NK-92 (cell line): Measurements from ENCODE around the gene MNT.
A peak's percentile ranks its signal among the peaks of the same experiment; 100 is the strongest.

Experiments
- DNase-seq: peaks from one replicate; lab custom pipeline; 2025; ENCODE audit not compliant: unreplicated experiment; lab: John Stamatoyannopoulos, UW

Gene MNT

DNA sequence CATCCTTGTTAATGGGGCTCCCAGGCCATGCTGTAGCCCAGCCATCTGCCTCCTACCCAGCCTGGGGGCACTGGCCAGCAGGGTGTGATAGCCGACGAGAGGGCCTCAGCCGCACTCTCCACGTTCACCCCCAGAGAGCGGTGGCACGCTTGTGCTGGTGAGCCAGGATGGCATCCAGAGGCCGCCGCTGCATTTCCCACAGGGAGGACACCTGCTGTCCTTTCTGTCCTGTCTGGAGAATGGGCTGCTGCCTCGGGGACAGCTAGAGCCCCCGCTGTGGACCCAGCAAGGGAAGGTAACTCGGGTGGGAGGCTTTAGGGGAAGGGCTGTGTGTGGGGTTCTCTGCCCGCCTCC lies 36.1 kb downstream of the MNT start:
- DNase-seq, result no peak

DNA sequence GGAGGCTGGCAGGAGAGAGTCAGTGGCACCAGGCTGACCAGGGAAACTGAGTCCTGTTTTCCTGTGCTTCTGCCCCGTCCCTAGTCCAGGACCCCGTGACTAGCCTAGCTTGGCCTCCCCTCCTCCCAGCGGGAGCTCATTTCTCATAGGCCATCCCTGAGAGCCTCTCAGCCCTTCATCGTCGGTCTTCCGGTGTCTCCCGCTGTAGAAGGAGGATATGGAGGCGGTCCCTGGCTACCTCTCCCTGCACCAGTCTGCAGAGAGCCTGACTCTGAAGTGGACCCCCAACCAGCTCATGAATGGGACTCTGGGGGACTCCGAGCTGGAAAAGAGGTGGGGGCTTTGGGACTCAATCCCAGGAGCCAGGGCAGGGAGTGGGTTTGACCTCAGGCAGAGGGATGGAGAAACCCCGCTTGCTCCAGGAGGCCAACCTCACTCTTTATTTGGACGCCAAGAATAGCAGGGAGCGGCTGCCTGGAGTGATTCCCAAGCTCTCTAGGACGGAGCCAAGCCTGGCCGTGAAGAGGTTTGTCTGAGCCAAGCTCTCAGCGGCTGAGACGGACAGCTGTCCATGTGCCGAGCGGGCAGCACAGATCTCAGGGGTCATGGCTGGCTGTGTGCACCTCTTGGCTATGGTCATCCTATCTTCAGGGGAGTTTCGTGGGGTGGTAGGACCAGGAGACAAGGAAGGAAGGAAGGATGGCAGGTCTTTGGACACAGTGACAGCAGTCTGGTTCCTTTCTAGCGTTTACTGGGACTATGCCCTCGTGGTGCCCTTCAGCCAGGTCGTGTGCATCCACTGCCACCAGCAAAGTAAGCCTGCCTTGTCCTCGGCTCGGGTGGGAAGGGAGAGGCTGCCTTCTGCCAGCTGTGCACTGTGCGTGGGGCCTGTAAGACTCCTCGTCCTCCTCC lies 36.8 kb downstream of the MNT start:
- no peak for DNase-seq

DNA sequence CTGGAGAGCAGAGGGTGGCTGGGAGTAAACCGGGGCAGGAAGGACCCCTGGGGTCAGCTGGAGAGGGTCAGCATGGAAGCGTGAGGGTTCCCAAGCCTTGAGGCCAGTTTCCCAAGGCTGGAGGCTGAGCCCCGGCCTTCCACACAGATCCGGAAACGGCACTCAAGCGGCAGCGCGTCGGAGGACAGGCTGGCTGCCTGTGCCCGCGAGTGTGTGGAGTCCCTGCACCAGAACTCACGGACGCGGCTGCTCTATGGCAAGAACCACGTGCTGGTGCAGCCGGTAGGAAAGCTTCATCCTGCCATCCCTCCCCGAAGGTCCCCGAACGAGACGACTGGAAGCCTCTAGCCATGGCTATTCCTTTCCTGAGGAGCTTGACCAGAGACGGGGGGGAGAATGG lies 37.5 kb downstream of the MNT start:
- no peak for DNase-seq

DNA sequence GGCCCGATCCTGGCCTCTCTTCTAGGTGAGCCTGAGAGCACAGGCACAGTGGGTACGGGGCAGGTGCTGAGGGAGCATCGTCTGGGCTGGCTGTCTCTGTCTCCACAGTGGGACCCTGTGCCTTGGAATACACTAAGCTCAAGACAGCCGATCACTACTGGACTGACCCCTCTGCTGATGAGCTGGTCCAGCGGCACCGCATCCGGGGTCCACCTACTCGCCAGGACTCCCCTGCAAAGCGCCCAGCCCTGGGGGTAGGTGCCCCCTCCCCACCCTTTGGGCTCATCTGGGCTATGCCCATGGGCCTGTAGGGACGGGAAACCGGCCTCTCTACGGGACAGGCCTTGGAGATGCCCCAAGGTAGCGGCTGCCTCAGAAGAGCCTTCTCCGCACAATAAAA lies 38.0 kb downstream of the MNT start:
- DNase-seq, result no peak

DNA sequence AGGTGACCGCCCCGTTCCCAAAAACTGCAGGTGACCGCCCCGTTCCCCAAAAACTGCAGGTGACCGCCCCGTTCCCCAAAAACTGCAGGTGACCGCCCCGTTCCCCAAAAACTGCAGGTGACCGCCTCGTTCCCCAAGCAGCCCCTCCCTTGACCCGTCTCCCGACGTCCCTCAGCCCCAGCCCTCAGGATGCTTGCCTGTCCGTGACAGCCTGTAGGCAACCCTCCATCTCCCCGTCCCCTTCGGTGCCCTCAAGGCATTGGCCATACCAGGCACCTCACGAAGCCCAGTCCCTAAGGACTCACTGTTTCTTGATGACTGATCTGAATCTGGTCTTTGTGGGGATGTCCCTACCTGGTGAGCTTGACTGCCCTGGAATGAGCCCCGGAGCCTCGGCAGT lies 38.4 kb downstream of the MNT start:
- DNase-seq, result no peak

DNA sequence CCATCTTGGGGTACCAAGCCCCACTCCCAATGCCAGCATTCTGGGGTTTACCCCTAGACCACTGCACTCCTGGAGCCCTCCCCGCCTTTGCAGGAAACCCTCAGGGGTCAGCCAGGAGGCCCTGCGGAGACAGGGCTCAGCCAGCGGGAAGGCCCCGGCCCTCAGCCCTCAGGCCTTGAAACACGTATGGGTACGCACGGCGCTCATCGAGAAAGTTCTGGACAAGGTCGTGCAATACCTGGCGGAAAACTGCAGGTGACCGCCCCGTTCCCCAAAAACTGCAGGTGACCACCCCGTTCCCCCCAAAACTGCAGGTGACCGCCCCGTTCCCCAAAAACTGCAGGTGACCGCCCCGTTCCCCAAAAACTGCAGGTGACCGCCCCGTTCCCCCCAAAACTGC lies 38.8 kb downstream of the MNT start:
- no peak for DNase-seq

DNA sequence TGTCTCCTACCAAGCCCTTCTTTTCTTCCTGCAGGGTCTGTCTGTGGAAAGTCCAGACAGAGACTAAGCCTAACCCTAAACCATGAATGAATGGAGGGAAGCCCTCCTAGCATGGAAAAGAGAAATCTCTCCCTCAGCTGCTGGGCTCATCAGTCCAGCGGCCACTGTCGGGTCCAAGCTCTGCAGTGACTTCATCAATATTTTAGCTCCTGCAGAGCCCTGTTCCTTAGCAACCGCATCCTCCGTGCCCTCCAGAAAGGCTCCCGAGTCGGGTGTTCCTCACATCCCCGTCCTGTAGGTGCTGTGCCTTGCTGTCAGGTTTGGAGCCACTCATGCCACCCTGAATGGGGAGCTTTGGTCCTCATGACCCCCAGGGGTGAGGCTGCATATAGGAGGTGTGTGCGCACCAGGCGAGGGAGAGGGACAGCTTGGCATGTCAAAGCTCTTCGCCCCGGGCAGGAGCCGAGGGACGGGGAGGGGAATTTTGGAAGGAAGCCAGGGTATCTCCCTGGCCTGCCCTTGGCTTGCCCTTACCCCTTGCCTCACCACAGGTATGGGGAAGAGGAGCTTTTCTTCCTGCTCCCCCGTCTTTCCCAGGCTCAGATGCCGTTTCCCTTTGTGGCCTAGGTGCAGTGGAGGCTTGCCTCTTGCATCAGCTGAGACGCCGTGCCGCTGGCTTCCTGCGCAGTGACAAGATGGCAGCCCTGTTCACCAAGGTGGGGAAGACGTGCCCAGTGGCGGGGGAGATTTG lies 39.7 kb downstream of the MNT start:
- DNase-seq, result no peak

DNA sequence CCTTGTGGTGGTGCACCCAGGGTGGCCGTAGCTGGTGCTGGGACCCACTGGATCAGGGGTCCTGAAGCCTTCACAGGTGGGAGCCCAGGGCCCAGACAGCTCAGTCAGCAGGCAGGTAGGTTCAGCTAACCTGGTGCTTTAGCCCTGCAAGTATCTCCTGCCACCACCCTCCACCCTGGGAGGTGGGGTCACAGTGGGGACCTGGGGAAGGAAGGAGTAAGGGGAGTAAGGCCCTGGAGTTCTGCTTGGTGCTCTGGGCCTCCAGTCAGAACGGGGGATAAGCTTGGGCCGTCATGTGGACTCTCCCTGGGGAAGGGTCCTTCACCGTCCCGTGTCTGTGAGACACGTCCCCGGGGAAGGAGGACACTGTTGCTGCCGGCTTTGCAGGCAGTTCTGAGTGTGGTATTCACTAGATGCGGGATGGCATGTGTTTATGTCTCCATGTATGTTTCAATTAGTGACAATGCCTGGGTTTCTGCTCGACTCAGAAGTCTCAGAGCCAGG lies 42.9 kb downstream of the MNT start:
- DNase-seq, result no peak

DNA sequence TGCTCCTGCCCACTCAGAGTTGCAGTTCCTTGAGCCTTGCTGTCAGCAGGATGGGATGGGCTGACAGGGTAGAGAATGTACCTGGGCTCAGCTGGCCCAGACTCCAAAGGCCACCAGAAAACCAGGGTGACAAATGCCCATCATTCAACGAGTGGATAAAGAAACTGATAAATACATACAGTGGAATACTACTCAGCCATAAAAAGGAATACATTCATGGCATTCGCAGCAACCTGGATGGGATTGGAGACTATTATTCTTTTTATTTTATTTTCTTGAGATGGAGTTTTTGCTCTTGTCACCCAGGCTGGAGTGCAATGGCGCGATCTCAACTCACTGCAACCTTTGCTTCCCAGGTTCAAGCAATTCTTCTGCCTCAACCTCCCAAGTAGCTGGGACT lies 43.6 kb downstream of the MNT start:
- no peak for DNase-seq

DNA sequence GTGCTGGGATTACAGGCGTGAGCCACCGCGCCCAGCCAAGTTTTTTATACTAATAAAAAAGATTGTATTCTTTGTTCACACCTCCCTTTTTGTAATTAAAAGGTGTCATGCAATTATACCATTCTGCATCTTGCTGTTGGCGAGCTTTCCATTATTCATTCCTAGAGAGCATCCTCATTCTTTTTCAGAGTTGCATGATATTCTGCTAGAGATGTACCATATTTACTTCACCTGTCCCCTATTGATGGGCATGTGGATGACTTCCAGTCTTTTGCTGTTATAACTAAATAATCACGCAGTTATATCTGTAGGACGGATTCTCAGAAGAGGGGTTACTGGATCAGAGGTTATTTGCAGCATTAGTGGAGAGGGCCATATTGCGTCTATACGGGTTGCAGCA lies 46.5 kb downstream of the MNT start:
- DNase-seq, result no peak

DNA sequence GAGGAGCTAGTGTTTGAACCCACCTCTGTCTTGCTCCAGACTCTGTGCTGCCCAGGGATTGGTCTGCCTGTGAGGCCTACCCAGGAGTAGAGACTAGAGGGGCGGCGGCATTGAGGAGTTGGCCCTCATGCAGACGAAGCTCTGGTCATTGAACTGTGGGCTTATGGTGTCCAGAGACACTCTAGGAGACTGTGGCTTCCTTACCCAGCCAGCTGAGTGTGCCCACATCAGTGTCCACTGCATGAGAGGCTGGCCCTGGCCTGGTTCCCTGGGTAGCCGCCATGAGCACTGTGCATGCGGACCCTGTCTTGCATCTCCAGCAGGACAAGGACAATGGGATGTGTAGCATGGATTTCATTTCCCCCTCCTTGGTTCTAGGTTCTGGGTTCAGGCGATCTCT lies 49.6 kb downstream of the MNT start:
- DNase-seq, result no peak

DNA sequence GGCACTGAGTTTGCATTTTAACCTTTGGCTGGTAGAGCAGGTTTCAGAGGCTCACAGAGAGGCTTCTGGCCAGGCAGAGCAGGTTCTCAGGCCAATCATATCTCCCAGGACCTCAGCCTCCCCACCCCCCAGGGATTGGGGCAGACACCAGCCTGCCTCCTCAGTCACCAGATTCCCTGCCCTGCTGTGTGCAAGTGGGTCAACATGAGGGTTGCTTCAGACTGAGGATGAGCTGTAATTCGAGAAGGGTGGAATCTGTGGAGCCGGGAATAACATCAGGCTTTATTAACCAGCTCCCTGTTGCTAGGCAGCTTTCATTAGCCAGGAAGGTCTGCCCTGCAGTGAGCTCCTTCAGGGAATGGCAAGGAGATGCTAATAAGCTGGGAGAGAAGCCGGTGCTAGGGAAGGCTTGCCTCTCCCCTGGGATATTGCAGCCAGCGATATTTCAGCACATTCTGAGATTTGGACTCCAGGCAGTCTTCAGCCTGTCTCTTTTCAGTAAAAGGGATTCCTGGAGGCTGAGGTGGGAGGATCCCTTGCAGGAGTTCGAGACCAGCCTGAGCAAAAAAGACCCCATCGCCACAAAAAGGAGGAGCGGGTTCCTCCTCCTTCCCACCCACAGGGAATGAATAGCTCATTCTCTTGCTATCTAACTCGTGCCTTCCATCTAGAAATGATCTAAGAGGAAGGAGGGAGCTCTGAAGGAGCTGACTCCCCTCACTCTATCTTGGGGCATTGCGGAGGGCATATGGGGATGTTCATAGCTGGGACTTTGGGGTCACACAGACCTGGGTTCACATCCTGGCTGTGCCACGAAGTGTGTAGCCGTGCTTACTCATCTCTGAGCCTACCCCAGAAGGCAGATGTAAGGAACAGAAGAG lies 52.8 kb downstream of the MNT start:
- DNase-seq, result no peak

DNA sequence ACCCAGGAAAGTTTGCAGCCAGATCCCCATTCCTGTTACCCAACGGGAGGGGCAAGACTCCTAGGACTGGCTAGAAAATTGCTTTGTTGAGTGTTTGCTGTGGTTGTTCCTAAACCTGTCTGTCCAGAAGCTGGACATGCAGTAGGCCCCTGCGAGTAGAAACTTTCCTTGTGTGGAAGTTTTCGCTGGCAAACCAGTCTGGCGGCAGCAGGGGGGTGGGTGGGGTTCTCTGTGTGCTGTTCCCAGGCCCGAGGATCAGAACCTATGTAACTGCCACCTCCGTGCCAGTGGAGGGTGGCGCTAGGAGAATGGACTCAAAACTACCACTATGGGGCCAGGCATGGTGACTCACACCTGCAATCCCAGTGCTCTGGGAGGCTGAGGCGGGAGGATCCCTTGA lies 54.4 kb downstream of the MNT start:
- DNase-seq, result no peak

DNA sequence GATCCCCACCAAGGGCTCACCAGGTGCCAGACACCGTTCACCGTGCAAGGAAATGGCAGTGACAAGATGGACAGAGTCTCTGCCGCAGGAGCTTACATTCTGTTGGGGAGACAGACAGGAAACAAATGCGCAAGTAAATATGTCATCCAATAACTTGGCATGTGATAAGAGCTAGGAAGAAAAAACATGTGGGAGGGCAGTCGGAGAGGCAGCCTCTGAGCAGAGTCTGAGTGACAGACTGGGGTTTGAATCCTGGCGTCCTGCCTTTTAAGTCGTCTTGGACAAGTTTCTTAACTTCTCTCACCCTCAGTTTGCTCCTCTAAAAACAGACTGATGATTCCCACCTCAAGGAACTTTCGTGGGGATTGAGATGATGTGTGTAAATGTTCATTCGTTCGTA lies 56.3 kb downstream of the MNT start:
- DNase-seq, result no peak

DNA sequence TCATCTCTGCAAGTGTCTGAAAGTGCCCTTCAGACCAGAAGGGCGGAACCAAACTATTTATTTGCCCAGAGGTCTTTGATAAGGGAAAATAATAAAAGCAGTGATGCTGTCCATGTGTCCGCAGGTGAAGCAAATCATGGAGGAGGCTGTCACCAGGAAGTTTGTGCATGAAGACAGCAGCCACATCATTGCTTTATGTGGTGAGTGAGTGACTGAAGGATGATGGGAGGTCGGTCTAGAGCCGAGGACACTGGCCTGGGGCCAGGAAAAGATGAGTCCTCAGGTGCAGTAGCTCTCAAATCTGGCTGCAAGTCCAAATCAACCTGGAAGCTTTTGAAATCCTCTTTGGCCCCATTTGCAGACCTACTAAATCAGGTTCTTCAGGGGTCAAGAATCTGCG lies 57.4 kb downstream of the MNT start:
- DNase-seq, result no peak

DNA sequence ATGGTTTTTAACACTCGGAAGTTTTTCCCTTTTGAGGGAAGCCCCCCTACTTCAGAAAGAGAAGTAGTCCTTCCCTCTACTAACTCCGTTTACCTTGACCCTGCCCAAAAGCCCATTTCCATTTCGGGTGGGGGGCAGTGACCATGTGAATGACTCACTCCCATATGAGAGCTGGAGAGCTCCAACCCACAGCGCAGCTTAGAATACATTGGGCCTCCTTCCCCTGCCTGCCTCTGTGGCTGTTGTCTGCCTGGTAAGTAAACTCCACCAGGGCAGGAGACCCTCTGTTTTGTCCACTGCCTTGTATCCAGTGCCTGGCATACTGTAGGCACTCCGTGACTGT lies 62.6 kb downstream of the MNT start:
- DNase-seq, result no peak

DNA sequence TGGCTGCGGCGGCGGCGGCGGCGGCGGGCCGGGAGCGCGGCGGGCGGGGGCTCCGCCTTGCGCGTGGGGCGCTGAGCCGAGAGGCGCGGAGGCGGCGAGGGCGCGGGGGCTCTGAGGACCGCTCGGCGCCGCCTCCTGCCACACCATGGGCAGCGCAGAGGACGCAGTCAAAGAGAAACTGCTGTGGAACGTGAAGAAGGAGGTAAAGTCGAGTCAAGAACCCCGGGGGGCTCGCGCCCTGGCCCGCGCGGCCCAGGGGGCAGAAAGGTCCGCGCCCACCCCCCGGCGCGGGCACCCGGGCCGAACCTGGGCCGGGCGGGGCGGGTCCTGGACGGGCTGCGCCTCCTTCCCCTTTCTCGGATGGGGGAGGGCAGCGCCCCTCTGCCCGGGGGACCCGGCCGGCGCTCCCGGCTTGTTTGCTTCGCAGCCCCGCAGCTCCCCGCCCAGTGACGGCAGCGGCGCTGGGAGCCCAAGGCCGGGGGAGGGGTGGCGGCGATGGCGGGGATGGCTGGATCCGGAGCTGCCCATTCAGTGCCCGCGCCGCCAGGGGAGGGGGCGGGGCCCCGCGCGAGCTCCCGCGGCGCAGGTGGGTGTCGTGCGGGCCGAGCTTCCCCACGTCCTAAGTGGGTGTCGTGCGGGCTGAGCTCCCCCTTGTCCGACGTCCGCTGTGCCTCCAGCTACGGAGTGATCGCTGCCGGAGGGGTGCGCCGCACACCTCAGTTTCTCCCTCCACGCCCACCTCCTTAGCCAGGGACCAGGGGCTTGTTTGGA lies 63.1 kb downstream of the MNT start:
- DNase-seq, result no peak

DNA sequence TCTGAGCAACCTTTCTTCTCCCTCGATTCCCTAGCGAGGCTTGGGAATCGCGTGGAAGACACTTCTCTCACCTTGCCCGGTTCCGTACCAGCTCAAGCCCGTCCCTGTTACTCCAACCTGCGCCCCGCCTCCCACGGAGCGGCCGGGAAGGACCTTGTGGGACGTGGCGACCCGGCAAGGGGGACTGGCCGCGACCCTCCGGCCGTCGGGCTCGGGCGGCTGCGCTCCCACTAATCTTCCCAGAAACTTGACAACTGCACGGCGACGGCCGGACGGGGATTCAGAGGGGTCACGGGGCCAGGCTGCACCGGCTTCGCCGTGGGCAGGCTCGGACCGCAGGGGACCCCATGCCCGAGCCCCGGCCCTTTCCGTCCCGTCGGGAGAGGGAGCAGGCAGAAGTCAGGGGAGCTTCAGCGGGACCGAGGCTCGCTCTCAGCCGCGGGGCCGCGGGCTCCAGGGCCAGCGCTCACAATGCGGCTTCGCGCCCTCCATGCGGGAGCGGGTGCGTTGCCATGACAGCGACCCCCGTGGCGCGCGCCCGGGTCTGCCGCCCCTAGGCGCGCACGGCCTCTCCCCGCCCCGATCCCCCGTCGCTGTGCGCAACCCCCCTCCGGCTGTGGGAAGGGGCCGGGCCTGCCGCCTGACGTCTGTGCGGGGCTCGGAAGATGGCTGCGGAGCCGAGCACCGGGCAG lies 63.9 kb downstream of the MNT start, which contains the start of gene SGSM2:
Gene SGSM2 (plus strand): TSS at position 650 of the 692 bp plus-strand sequence. CDS start 188 bp downstream, outside the sequence.
- DNase-seq, result no peak

DNA sequence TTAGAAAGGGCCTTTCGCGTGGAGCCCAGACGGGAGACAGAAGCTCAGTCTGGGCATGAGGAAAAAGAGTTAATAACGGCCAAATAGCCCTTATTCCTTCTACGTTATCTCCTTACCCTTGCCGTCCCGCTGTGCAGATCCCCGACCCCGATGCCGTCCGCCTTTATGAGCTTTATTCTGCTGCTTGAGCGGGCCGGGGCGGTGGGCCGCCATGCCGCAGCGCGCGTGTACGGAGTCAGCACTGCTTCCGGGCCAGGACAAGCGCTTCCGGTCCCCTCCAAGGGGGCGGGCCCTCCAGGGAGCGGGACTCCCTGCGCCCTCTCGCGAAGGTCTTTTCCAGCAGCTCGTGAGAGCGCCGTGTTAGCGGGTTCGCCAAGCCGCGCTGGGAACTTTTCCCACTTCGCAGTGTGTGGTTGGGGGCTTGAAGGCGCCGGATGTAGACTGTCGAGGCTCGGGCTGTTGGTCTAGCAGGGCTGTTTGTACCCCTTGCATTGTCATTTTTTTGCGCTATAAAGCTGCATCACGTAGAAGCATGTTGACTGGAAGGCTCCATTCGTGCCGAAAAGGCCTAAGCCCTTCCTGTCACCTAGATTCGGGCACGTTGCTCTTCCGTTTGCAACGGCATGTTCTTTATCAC lies 64.5 kb downstream of the MNT start, which contains the start of gene TSR1:
Gene TSR1 (minus strand): TSS at position 243 of the 637 bp plus-strand sequence. CDS start 30 bp downstream, at position 213.
- DNase-seq, result peak; percentile 7
